K562 (cell line): ENCODE results near the gene SEMA5A. TPM values are rescaled to one million over a fixed set of nuclear protein-coding genes. Genes with fewer than 3 reads are reported as not detected.

Experiments used
- ATAC-seq: fragments of 200-7000 bp; cut with Tn5 transposase; 3 replicates; pipeline ENCODE4 v1.9.1; 2020; ENCODE audit warnings: moderate library complexity
- BruUV-seq: library from RNA; stranded (reverse); fragments of 400-500 nt; replicated peaks from 2 replicates; lab custom pipeline; 2021; lab: Mats Ljungman, UMichigan
- CTCF ChIA-PET: fragments of 300-600 bp; formaldehyde crosslinking; extraction: SDS; loops from one replicate; lab custom pipeline; 2021; ENCODE audit warnings: low intra/inter-chr PET ratio; lab: Yijun Ruan, JAX
- POLR2A ChIA-PET: fragments of 300-600, 350-650 bp; sonication (Branson Sonifier 250); formaldehyde crosslinking; extraction: SDS; loops from one replicate; lab custom pipeline; 2021; ENCODE audit warnings: antibody characterized with exemption, inconsistent platforms; lab: Yijun Ruan, JAX
- DNase-seq, 4 experiments: peaks; one replicate each; pipeline versions ENCODE4 v3.0.0 to v3.0.0-alpha.2; 2011 to 2018; ENCODE audit warnings: low spot score in 3 of 4, mixed read lengths in 3 of 4; ENCODE audit errors: extremely low read depth in 1 of 4
- FAIRE-seq: peaks from 2 replicates; lab custom pipeline; 2011; peaks lifted over from hg19 to GRCh38; lab: Jason Lieb, UNC
- H2AFZ ChIP-seq: 2 replicates; pipeline ENCODE4 v1.6.0; 2011; ENCODE audit warnings: low read depth, low read length, control low read depth, inconsistent platforms
- H3K27ac ChIP-seq: fragments of 200-600 bp; 3 replicates; pipeline ENCODE4 v1.8.0; 2011; ENCODE audit warnings: low read depth, mild to moderate bottlenecking, control low read depth, inconsistent platforms, low read length, moderate library complexity, mixed read lengths; ENCODE audit errors: extremely low read depth
- H3K27me3 ChIP-seq, 2 experiments: fragments of 300-600 bp in 1 of 2; 2 replicates in 1 of 2; 3 replicates in 1 of 2; pipeline versions ENCODE4 v1.6.0 to v1.8.0; 2011; ENCODE audit warnings: inconsistent platforms in 2 of 2, low read length in 2 of 2, mild to moderate bottlenecking in 1 of 2, mixed read lengths in 1 of 2, moderate library complexity in 1 of 2; ENCODE audit not compliant: control insufficient read depth in 2 of 2, insufficient read depth in 2 of 2
- H3K36me3 ChIP-seq: fragments of 300-600 bp; 3 replicates; pipeline ENCODE4 v1.8.0; 2011; ENCODE audit warnings: mild to moderate bottlenecking, low read length, inconsistent platforms; ENCODE audit not compliant: control insufficient read depth, insufficient read depth
- H3K4me1 ChIP-seq, 2 experiments: fragments of 200-600 bp in 1 of 2; replicated peaks in 1 of 2; 2 replicates in 1 of 2; 3 replicates in 1 of 2; pipeline versions ENCODE4 v1.5.1 to v1.8.0; 2011; ENCODE audit warnings: inconsistent platforms in 2 of 2, low read length in 2 of 2, mild to moderate bottlenecking in 1 of 2, mixed read lengths in 1 of 2, moderate library complexity in 1 of 2; ENCODE audit not compliant: control insufficient read depth in 2 of 2, insufficient read depth in 2 of 2
- H3K4me2 ChIP-seq: 2 replicates; pipeline ENCODE4 v1.6.1; 2011; ENCODE audit warnings: low read length, control low read depth, inconsistent platforms, mixed read lengths; ENCODE audit not compliant: insufficient read depth
- H3K4me3 ChIP-seq: fragments of 200-600 bp; sonication (generic), shearing (Covaris generic); 2 replicates; pipeline ENCODE4 v1.5.1; 2016; ENCODE audit warnings: control low read depth, inconsistent platforms
- H3K79me2 ChIP-seq: fragments of 200-600 bp; 3 replicates; pipeline ENCODE4 v1.8.0; 2011; ENCODE audit warnings: low read length, inconsistent platforms; ENCODE audit not compliant: control insufficient read depth, insufficient read depth
- H3K9ac ChIP-seq, 2 experiments: 2 replicates each; pipeline versions ENCODE4 v1.6.0 to v1.6.1; 2011; ENCODE audit warnings: low read depth in 2 of 2, low read length in 2 of 2, control low read depth in 1 of 2, inconsistent platforms in 1 of 2, mild to moderate bottlenecking in 1 of 2, mixed read lengths in 1 of 2; ENCODE audit not compliant: insufficient read depth in 1 of 2
- H3K9me1 ChIP-seq: one replicate; pipeline ENCODE4 v1.6.0; 2011; ENCODE audit warnings: inconsistent platforms, mild to moderate bottlenecking, low read length, moderate library complexity; ENCODE audit not compliant: control insufficient read depth, insufficient read depth
- H3K9me3 ChIP-seq: replicated peaks from 2 replicates; pipeline ENCODE4 v1.5.1; 2011; ENCODE audit warnings: low read depth, low read length, inconsistent platforms; ENCODE audit not compliant: control insufficient read depth, insufficient read depth
- H4K20me1 ChIP-seq: replicated peaks from 2 replicates; pipeline ENCODE4 v1.6.1; 2011; ENCODE audit warnings: low read length, inconsistent platforms, mixed read lengths; ENCODE audit not compliant: control insufficient read depth, insufficient read depth
- BCOR ChIP-seq: fragments of 450-650 bp; IDR thresholded peaks from 2 replicates; pipeline ENCODE4 v1.6.1; 2016
- CEBPG ChIP-seq, 3 experiments: fragments of 200-800 bp in 1 of 3; sonication (Bioruptor generic) in 1 of 3; sonication (generic) in 1 of 3; formaldehyde crosslinking in 1 of 3; IDR thresholded peaks in 2 of 3; conservative IDR thresholded peaks in 1 of 3; 2 replicates each; pipeline versions ENCODE4 v1.6.1 to v1.8.0; 2016 to 2022; ENCODE audit warnings: missing compliant biosample characterization in 2 of 3, missing genetic modification characterization in 2 of 3, mild to moderate bottlenecking in 1 of 3, missing genetic modification reagents in 1 of 3
- DIDO1 ChIP-seq: fragments of 450-650 bp; IDR thresholded peaks from 2 replicates; pipeline ENCODE4 v1.6.1; 2016; ENCODE audit warnings: low read depth, missing biosample characterization, missing genetic modification characterization
- FOSL1 ChIP-seq: fragments of 200-800 bp; sonication (Bioruptor generic); conservative IDR thresholded peaks from 2 replicates; pipeline ENCODE4 v1.6.1; 2016; ENCODE audit warnings: missing genetic modification characterization, missing compliant biosample characterization
- HOMEZ ChIP-seq: fragments of 250-450 bp; sonication (Bioruptor Pico); IDR thresholded peaks from 2 replicates; pipeline ENCODE4 v1.4.0; 2020; ENCODE audit warnings: mild to moderate bottlenecking, moderate library complexity
- IRF9 ChIP-seq: fragments of 450-650 bp; IDR thresholded peaks from 2 replicates; pipeline ENCODE4 v1.6.1; 2016; ENCODE audit warnings: missing biosample characterization, missing genetic modification characterization
- JUND ChIP-seq, 2 experiments: IDR thresholded peaks; 2 replicates in 1 of 2; 3 replicates in 1 of 2; pipeline ENCODE4 v1.6.1; 2011; ENCODE audit warnings: borderline replicate concordance in 2 of 2, low read depth in 2 of 2, low read length in 2 of 2, improper control_type of control experiment in 1 of 2, missing biosample characterization in 1 of 2, missing genetic modification characterization in 1 of 2, missing genetic modification reagents in 1 of 2
- LEF1 ChIP-seq: fragments of 450-650 bp; IDR thresholded peaks from 2 replicates; pipeline ENCODE4 v1.6.1; 2016; ENCODE audit warnings: mild to moderate bottlenecking
- MED1 ChIP-seq: sonication (generic); formaldehyde crosslinking; IDR thresholded peaks from 2 replicates; pipeline ENCODE4 v1.8.1; 2023; ENCODE audit warnings: missing genetic modification reagents, borderline replicate concordance
- NONO ChIP-seq, 2 experiments: fragments of 200-400 bp in 1 of 2; fragments of 450-650 bp in 1 of 2; formaldehyde crosslinking in 1 of 2; IDR thresholded peaks; 2 replicates each; pipeline ENCODE4 v1.6.1; 2017; ENCODE audit warnings: low read depth in 2 of 2, mild to moderate bottlenecking in 2 of 2, moderate library complexity in 2 of 2, low read length in 1 of 2
- SMAD3 ChIP-seq: fragments of 450-650 bp; formaldehyde crosslinking; conservative IDR thresholded peaks from 2 replicates; pipeline ENCODE4 v1.4.0; 2020; ENCODE audit warnings: mild to moderate bottlenecking
- STAT6 ChIP-seq: sonication (generic); formaldehyde crosslinking; IDR thresholded peaks from 2 replicates; pipeline ENCODE4 v1.8.1; 2023; ENCODE audit warnings: mild to moderate bottlenecking, missing genetic modification reagents
- ZNF174 ChIP-seq: fragments of 250-450 bp; sonication (Bioruptor Pico); IDR thresholded peaks from 2 replicates; pipeline ENCODE4 v1.4.0; 2020; ENCODE audit warnings: mild to moderate bottlenecking
- ZNF699 ChIP-seq: fragments of 250-450 bp; sonication (Bioruptor Pico); IDR thresholded peaks from 2 replicates; pipeline ENCODE4 v1.8.0; 2021; ENCODE audit warnings: mild to moderate bottlenecking, moderate library complexity; ENCODE audit not compliant: insufficient replicate concordance
- WGBS: fragments of 100-300 bp; shearing (Covaris generic); methylation state at CpG from one replicate; pipeline ENCODE4 v1.1.6; 2016; ENCODE audit warnings: low coverage, mixed read lengths; ENCODE audit not compliant: insufficient coverage; ENCODE audit errors: missing lambda C conversion rate; 5-methylcytosine and 5-hydroxymethylcytosine counted together
- in situ Hi-C: fragments of 300-500 bp; cut with MboI; formaldehyde crosslinking; loops from 4 replicates; pipeline ENCODE4 v1.15.0; 2018; ENCODE audit warnings: inconsistent platforms, mixed read lengths
- intact Hi-C: fragments of 100-400 bp; cut with micrococcal nuclease; formaldehyde crosslinking; loops from 2 replicates; pipeline ENCODE4 v1.14.2; 2022
- polyA plus RNA-seq, 8 experiments: library from polyadenylated mRNA; depleted of rRNA in 4 of 8; stranded (reverse) in 5 of 8; unstranded in 3 of 8; fragments of >200 nt; fragmentation: Nextera tagmentation in 2 of 8; fragmentation: Illumina TruSeq in 1 of 8; extraction: Ambion mirVana in 2 of 8; extraction: Trizol in 1 of 8; gene quantifications; 2 replicates each; pipeline versions ENCODE4 v1.2.1 to v1.2.3, GENCODE V29; 2011 to 2014; ENCODE audit warnings: inconsistent platforms in 1 of 8, missing spikeins in 1 of 8
- total RNA-seq, 7 experiments: library from RNA; depleted of rRNA in 6 of 7; stranded (reverse); fragments of >200 nt in 6 of 7; fragmentation: Illumina TruSeq in 2 of 7; extraction: Trizol in 2 of 7; gene quantifications; 2 replicates each; pipeline versions ENCODE4 v1.2.1 to v1.2.3, GENCODE V29; 2011 to 2021; ENCODE audit warnings: low replicate concordance in 1 of 7

Gene SEMA5A
- total and polyA plus RNA-seq, 9 of the 15 experiments (the other 6 are each of a cell fraction or from before 2014, with no cell fraction given) = 0.02 TPM; not detected in 8

GRCh38 chr5:9431496-9432258 is 114.2 kb downstream of the SEMA5A start:
- no peaks in the 10 kb centered on the region for H3K79me2 ChIP-seq
- H4K20me1 ChIP-seq = no peaks in the 10 kb centered on the region
- H3K4me3 ChIP-seq = no peak overlapping the region
- no peaks in the 10 kb centered on the region for H3K9me3 ChIP-seq
- no peaks in the 10 kb centered on the region for H3K36me3 ChIP-seq
- in situ Hi-C loops = no loop called here
- no peak overlapping the region for H3K4me2 ChIP-seq
- WGBS = 1% methylated on average over 9 of the region's 9 CpGs
- no peak overlapping the region for H2AFZ ChIP-seq
- no peaks in the 10 kb centered on the region for H3K27me3 ChIP-seq
- no peaks in the 10 kb centered on the region for H3K9me1 ChIP-seq
- H3K9ac ChIP-seq = no peak overlapping the region
- DNase-seq = no peak
- H3K4me1 ChIP-seq = no peaks in the 10 kb centered on the region
- POLR2A ChIA-PET = interaction anchor here (1.2 kb wide), 1 partner anchor 9 kb away, joined by 5 read pairs; no protein-coding TSS in a partner anchor
- CTCF ChIA-PET = no interaction called here
- no peak for FAIRE-seq
- H3K27ac ChIP-seq = no peak overlapping the region
- no peak for ATAC-seq
- TF ChIP-seq BCOR (no peak), JUND (IDR thresholded peaks at IDR 0.05; ENCODE audit: borderline replicate concordance, low read depth, low read length) (no peak), JUND (tag; IDR thresholded peaks at IDR 0.05; ENCODE audit: borderline replicate concordance, low read depth, low read length) (no peak), DIDO1 (tag) (no peak), FOSL1 (tag) (no peak), ZNF699 (CRISPR knock-in tag) (no peak), IRF9 (tag) (no peak), CEBPG (CRISPR knock-in tag; IDR thresholded peaks at IDR 0.05) (no peak), CEBPG (tag; conservative IDR thresholded peaks at IDR 0.05 in 1 of 2, IDR thresholded peaks at IDR 0.05 in 1 of 2) (no peak), STAT6 (no peak), LEF1 (no peak), MED1 (CRISPR knock-in tag) (no peak), SMAD3 (CRISPR knock-in tag) (no peak), HOMEZ (CRISPR knock-in tag) (no peak), ZNF174 (CRISPR knock-in tag) (no peak), NONO (IDR thresholded peaks at IDR 0.05; ENCODE audit: low read depth in 2 of 2, low read length in 1 of 2) (no peak)
- intact Hi-C loops = no loop called here
- BruUV-seq = no TSS peak
